Ascending aorta (tissue), 2 donors: ENCODE data around the gene STK24. TPM values are rescaled to one million over a fixed set of nuclear protein-coding genes. Genes with fewer than 3 reads are reported as not detected.
"Not testable (repeated sequence)": the region's sequence is repeated elsewhere in the genome, so short reads cannot be mapped to it uniquely, and the experiment has no call there.

Experiments
- DNase-seq, 2 donors: peaks; one replicate each; pipeline ENCODE4 v3.0.0-alpha.2; 2019; ENCODE audit warnings: low spot score in 2 of 2
- H3K27ac ChIP-seq, 2 donors: fragments of 200-600 bp; sonication (generic); one replicate each; pipeline ENCODE4 v1.5.1; 2016 to 2017; ENCODE audit warnings: mild to moderate bottlenecking in 1 of 2
- H3K27me3 ChIP-seq: fragments of 200-600 bp; sonication (generic); one replicate; pipeline ENCODE4 v1.5.1; 2017
- H3K36me3 ChIP-seq, 2 donors: fragments of 200-600 bp; sonication (generic); one replicate each; pipeline ENCODE4 v1.5.1; 2016
- H3K4me1 ChIP-seq, 2 donors: fragments of 200-600 bp; sonication (generic); one replicate each; pipeline ENCODE4 v1.5.1; 2016 to 2017; ENCODE audit warnings: mild to moderate bottlenecking in 1 of 2
- H3K4me3 ChIP-seq, 2 donors: fragments of 200-600 bp; sonication (generic); one replicate each; pipeline ENCODE4 v1.5.1; 2016 to 2017; ENCODE audit warnings: mild to moderate bottlenecking in 1 of 2
- H3K9me3 ChIP-seq, 2 donors: fragments of 200-600 bp; sonication (generic); one replicate each; pipeline ENCODE4 v1.5.1; 2016
- intact Hi-C: fragments of 100-400 bp; cut with DNase I; formaldehyde crosslinking; loops from one replicate; pipeline ENCODE4 v1.15.1; 2023
- total RNA-seq: library from RNA; depleted of rRNA; stranded (reverse); fragments of >200 nt; gene quantifications from one replicate; pipeline ENCODE4 v1.1.0, GENCODE V29; 2016
- TF ChIP-seq, protein P1 (sequence below), 3 experiments: fragments of 200-600 bp in 2 of 3; fragments of 450-650 bp in 1 of 3; sonication (generic) in 2 of 3; IDR thresholded peaks; one replicate each; pipeline ENCODE4 v1.5.1; 2016 to 2019; ENCODE audit warnings: antibody characterized with exemption in 3 of 3, mild to moderate bottlenecking in 1 of 3, moderate library complexity in 1 of 3

The STK24 gene
- total RNA-seq, 1 donor from 2014 or later: 35.4 TPM

GRCh38 chr13:98595134-98595533 is 18.2 kb upstream of the STK24 start:
- no peaks in the 10 kb centered on the region for H3K36me3 ChIP-seq
- no peak overlapping the region for H3K27ac ChIP-seq
- H3K27me3 ChIP-seq: no peaks in the 10 kb centered on the region
- H3K9me3 ChIP-seq: no peaks in the 10 kb centered on the region
- intact Hi-C loops: no loop called here
- DNase-seq: no peak
- H3K4me3 ChIP-seq: no peak overlapping the region
- TF ChIP-seq, protein P1, sequence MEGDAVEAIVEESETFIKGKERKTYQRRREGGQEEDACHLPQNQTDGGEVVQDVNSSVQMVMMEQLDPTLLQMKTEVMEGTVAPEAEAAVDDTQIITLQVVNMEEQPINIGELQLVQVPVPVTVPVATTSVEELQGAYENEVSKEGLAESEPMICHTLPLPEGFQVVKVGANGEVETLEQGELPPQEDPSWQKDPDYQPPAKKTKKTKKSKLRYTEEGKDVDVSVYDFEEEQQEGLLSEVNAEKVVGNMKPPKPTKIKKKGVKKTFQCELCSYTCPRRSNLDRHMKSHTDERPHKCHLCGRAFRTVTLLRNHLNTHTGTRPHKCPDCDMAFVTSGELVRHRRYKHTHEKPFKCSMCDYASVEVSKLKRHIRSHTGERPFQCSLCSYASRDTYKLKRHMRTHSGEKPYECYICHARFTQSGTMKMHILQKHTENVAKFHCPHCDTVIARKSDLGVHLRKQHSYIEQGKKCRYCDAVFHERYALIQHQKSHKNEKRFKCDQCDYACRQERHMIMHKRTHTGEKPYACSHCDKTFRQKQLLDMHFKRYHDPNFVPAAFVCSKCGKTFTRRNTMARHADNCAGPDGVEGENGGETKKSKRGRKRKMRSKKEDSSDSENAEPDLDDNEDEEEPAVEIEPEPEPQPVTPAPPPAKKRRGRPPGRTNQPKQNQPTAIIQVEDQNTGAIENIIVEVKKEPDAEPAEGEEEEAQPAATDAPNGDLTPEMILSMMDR (IDR thresholded peaks at IDR 0.05): no peak
- no peaks in the 10 kb centered on the region for H3K4me1 ChIP-seq

- H3K27ac ChIP-seq: no peak overlapping the region
- intact Hi-C loops: no loop called here
- no peak for DNase-seq
These were observed 15.4 kb upstream of the STK24 start for GRCh38 chr13:98592362-98592732.

GRCh38 chr13:98591721-98592361 is 14.9 kb upstream of the STK24 start:
- no peak overlapping the region for H3K4me3 ChIP-seq
- TF ChIP-seq, protein P1 (IDR thresholded peaks at IDR 0.05): no peak
- no peaks in the 10 kb centered on the region for H3K9me3 ChIP-seq

More at GRCh38 chr13:98592362-98592732, 15.4 kb upstream of the STK24 start:
- H3K9me3 ChIP-seq: no peaks in the 10 kb centered on the region
- TF ChIP-seq, protein P1 (IDR thresholded peaks at IDR 0.05): no peak
- H3K4me3 ChIP-seq: no peak overlapping the region
- H3K4me1 ChIP-seq: no peaks in the 10 kb centered on the region
- no peaks in the 10 kb centered on the region for H3K27me3 ChIP-seq
- H3K36me3 ChIP-seq: no peaks in the 10 kb centered on the region

GRCh38 chr13:98590471-98590870 is 13.6 kb upstream of the STK24 start:
- H3K4me3 ChIP-seq, DNase-seq, H3K36me3 ChIP-seq, H3K4me1 ChIP-seq, H3K27ac ChIP-seq, H3K27me3 ChIP-seq, H3K9me3 ChIP-seq, intact Hi-C loops: not testable (repeated sequence)

More at GRCh38 chr13:98591721-98592361, 14.9 kb upstream of the STK24 start:
- Histone ChIP-seq H3K4me1 (no peaks in the 10 kb centered on the region), H3K27ac (no peak overlapping the region), H3K36me3 (no peaks in the 10 kb centered on the region), H3K27me3 (no peaks in the 10 kb centered on the region)
- intact Hi-C loops: no loop called here
- no peak for DNase-seq

DNA sequence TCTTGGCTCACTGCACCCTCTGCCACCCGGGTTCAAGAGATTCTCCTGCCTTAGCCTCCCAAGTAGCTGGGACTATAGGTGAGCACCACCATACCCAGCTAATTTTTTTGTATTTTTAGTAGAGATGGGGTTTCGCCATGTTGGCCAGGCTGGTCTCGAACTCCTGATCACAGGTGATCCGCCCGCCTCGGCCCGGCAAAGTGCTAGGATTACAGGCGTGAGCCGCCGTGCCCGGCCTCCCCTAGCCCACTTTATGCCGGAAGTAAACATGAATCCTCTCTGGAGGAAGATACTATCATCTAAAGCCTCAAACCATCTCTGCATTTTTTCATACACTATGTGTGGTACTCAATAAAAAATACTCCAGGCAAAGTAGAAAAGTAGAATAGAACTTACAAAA is 12.6 kb upstream of the STK24 start:
- intact Hi-C loops, DNase-seq, H3K27ac ChIP-seq, H3K27me3 ChIP-seq, H3K4me1 ChIP-seq, H3K9me3 ChIP-seq, H3K36me3 ChIP-seq, H3K4me3 ChIP-seq: not testable (repeated sequence)

GRCh38 chr13:98586400-98587345 is 9.8 kb upstream of the STK24 start:
- H3K27ac ChIP-seq: no peak overlapping the region
- H3K27me3 ChIP-seq: no peaks in the 10 kb centered on the region
- intact Hi-C loops: no loop called here
- H3K9me3 ChIP-seq: no peaks in the 10 kb centered on the region
- DNase-seq: no peak
- no peaks in the 10 kb centered on the region for H3K36me3 ChIP-seq
- TF ChIP-seq, protein P1 (IDR thresholded peaks at IDR 0.05): no peak
- peaks cover 0 to 11% of the 10 kb centered on the region in 2 donors for H3K4me1 ChIP-seq
- H3K4me3 ChIP-seq: no peak overlapping the region
